Activated CD8-positive, alpha-beta T cell treated with anti-CD3 and anti-CD28 coated beads, Interleukin-2, amount 10 ng/mL, durations not matched to agents 7 days and 5 days (primary cell): Measurements from ENCODE around the gene DOCK4. TPM values are rescaled to one million over a fixed set of nuclear protein-coding genes. Genes with fewer than 3 reads are reported as not detected.

Experiments
- ATAC-seq: fragments of 150-1000 bp; cut with Tn5 transposase; one replicate; pipeline ENCODE4 v1.10.0; 2021; ENCODE audit warnings: moderate library complexity
- CTCF ChIA-PET: fragments of 350-600 bp; sonication (Branson Sonifier 250); formaldehyde crosslinking; loops from one replicate; lab custom pipeline; 2021; ENCODE audit warnings: antibody characterized with exemption; lab: Charles Lee
- POLR2A ChIA-PET: fragments of 350-600 bp; sonication (Branson Sonifier 250); formaldehyde crosslinking; loops from one replicate; lab custom pipeline; 2021; ENCODE audit warnings: antibody characterized with exemption; lab: Charles Lee
- DNase-seq: peaks from one replicate; pipeline ENCODE4 v3.0.0-alpha.2; 2020
- H3K27ac Mint-ChIP-seq: one replicate; pipeline ENCODE4 v1.8.0; 2021; ENCODE audit warnings: mild to moderate bottlenecking, mixed read lengths
- H3K27me3 Mint-ChIP-seq: one replicate; pipeline ENCODE4 v1.8.0; 2021; ENCODE audit warnings: low read depth, mixed read lengths
- H3K36me3 Mint-ChIP-seq: one replicate; pipeline ENCODE4 v1.8.0; 2021; ENCODE audit warnings: low read depth, mixed read lengths
- H3K4me1 Mint-ChIP-seq: one replicate; pipeline ENCODE4 v1.8.0; 2021; ENCODE audit warnings: low read depth, mixed read lengths
- H3K4me3 Mint-ChIP-seq: one replicate; pipeline ENCODE4 v1.8.0; 2021; ENCODE audit warnings: mild to moderate bottlenecking, mixed read lengths
- H3K9me3 Mint-ChIP-seq: one replicate; pipeline ENCODE4 v1.8.0; 2022; ENCODE audit warnings: mixed read lengths; ENCODE audit not compliant: insufficient read depth
- total RNA-seq, 2 experiments: library from RNA; stranded (reverse); gene quantifications; one replicate each; pipeline ENCODE4 v1.2.3, GENCODE V29; 2021

The DOCK4 gene
- total RNA-seq, 2 experiments from 2014 or later: 0.10 to 0.18 TPM

- ATAC-seq: no peak
- H3K27me3 Mint-ChIP-seq: peaks cover 28% of the 10 kb centered on the region
- no peak overlapping the region for H3K4me3 Mint-ChIP-seq
- no peak overlapping the region for H3K27ac Mint-ChIP-seq
- H3K4me1 Mint-ChIP-seq: peaks cover 3% of the 10 kb centered on the region
- POLR2A ChIA-PET: interaction anchor here (0.6 kb wide), 1 partner anchor 98 kb away, joined by 3 read pairs; no protein-coding TSS in a partner anchor
- CTCF ChIA-PET: no interaction called here
- H3K9me3 Mint-ChIP-seq: no peaks in the 10 kb centered on the region
- H3K36me3 Mint-ChIP-seq: no peaks in the 10 kb centered on the region
- no peak for DNase-seq
Observed at GRCh38 chr7:112086496-112087254, 119.5 kb downstream of the DOCK4 start.

GRCh38 chr7:112084520-112084971 is 121.7 kb downstream of the DOCK4 start:
- Mint-ChIP-seq H3K27me3 (peaks cover 31% of the 10 kb centered on the region), H3K9me3 (no peaks in the 10 kb centered on the region), H3K4me1 (peaks cover 16% of the 10 kb centered on the region), H3K36me3 (no peaks in the 10 kb centered on the region), H3K4me3 (no peak overlapping the region), H3K27ac (no peak overlapping the region)
- ATAC-seq (no peak), DNase-seq (no peak)
- POLR2A ChIA-PET: no interaction called here
- CTCF ChIA-PET: no interaction called here

- H3K27me3 Mint-ChIP-seq: peaks cover 32% of the 10 kb centered on the region
- ChIA-PET POLR2A (no interaction called here), CTCF (no interaction called here)
- no peaks in the 10 kb centered on the region for H3K9me3 Mint-ChIP-seq
- H3K36me3 Mint-ChIP-seq: no peaks in the 10 kb centered on the region
- H3K4me1 Mint-ChIP-seq: peaks cover 16% of the 10 kb centered on the region
- DNase-seq (no peak), ATAC-seq (no peak)
- H3K27ac Mint-ChIP-seq: no peak overlapping the region
- H3K4me3 Mint-ChIP-seq: no peak overlapping the region
Observed at GRCh38 chr7:112083776-112084355, 122.3 kb downstream of the DOCK4 start.

DNA sequence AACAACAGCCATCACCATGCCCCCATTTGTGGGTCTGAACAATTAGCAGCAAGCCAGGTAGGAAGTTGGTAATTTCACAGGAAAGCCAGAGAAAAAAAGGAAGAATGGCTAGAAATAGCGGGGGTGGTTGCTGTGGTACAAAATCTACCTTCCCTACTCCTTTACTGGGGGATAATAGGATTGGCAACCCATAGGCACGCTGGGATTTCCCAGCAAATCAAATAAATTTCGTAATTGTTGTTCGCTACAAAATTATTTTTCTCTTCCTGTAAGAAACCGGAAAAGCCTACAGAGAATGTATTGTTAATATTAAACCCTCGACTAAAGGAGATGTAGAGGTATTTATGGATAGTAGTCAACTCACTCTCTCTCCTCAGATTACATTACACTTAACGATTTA is 123.9 kb downstream of the DOCK4 start:
- Mint-ChIP-seq H3K36me3 (no peaks in the 10 kb centered on the region), H3K4me3 (no peak overlapping the region), H3K27ac (no peak overlapping the region), H3K9me3 (no peaks in the 10 kb centered on the region), H3K27me3 (peaks cover 35% of the 10 kb centered on the region), H3K4me1 (peaks cover 16% of the 10 kb centered on the region)
- ATAC-seq: no peak
- CTCF ChIA-PET: no interaction called here
- DNase-seq: no peak
- POLR2A ChIA-PET: no interaction called here

DNA sequence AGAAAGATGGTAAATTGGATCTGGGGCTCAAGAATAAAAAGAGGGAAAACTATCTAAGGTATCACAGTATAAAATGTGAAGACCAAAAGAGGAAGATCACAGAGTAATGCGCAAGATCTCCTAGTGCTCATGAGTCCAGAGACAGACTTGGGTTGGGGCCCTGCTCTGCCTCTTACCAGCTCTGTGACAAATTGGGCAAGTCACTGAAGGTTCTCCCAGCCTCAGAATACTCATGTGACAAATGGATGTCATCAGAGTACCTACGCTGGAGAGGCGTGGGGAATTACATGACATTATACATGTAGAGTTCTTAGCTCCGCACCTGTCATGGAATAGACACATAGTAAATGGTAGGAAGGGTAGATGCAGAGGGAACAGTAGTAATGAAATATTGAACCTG is 124.4 kb downstream of the DOCK4 start:
- no peaks in the 10 kb centered on the region for H3K9me3 Mint-ChIP-seq
- H3K4me3 Mint-ChIP-seq: no peak overlapping the region
- H3K27ac Mint-ChIP-seq: no peak overlapping the region
- ATAC-seq (no peak), DNase-seq (no peak)
- peaks cover 16% of the 10 kb centered on the region for H3K4me1 Mint-ChIP-seq
- POLR2A ChIA-PET: no interaction called here
- no peaks in the 10 kb centered on the region for H3K36me3 Mint-ChIP-seq
- peaks cover 32% of the 10 kb centered on the region for H3K27me3 Mint-ChIP-seq
- CTCF ChIA-PET: no interaction called here

- CTCF ChIA-PET: no interaction called here
- H3K4me3 Mint-ChIP-seq: no peak overlapping the region
- ATAC-seq (no peak), DNase-seq (no peak)
- H3K4me1 Mint-ChIP-seq: peaks cover 16% of the 10 kb centered on the region
- H3K36me3 Mint-ChIP-seq: no peaks in the 10 kb centered on the region
- no peaks in the 10 kb centered on the region for H3K9me3 Mint-ChIP-seq
- no peak overlapping the region for H3K27ac Mint-ChIP-seq
- peaks cover 29% of the 10 kb centered on the region for H3K27me3 Mint-ChIP-seq
- POLR2A ChIA-PET: no interaction called here
Observed at GRCh38 chr7:112080978-112081377, 125.2 kb downstream of the DOCK4 start.

GRCh38 chr7:112080441-112080840 is 125.8 kb downstream of the DOCK4 start:
- Mint-ChIP-seq H3K4me1 (peaks cover 16% of the 10 kb centered on the region), H3K27ac (no peak overlapping the region), H3K27me3 (peaks cover 27% of the 10 kb centered on the region), H3K36me3 (no peaks in the 10 kb centered on the region), H3K4me3 (no peak overlapping the region), H3K9me3 (no peaks in the 10 kb centered on the region)
- POLR2A ChIA-PET: no interaction called here
- CTCF ChIA-PET: interaction anchor here (1.0 kb wide), 1 partner anchor 330 kb away, joined by 3 read pairs; no protein-coding TSS in a partner anchor
- ATAC-seq: no peak
- no peak for DNase-seq

- POLR2A ChIA-PET: no interaction called here
- no peak for ATAC-seq
- Mint-ChIP-seq H3K27ac (no peak overlapping the region), H3K36me3 (no peaks in the 10 kb centered on the region), H3K9me3 (no peaks in the 10 kb centered on the region), H3K27me3 (peaks cover 28% of the 10 kb centered on the region), H3K4me1 (peaks cover 15% of the 10 kb centered on the region), H3K4me3 (no peak overlapping the region)
- DNase-seq: no peak
- CTCF ChIA-PET: interaction anchor here (1.0 to 1.2 kb wide), 2 partner anchors 44 to 331 kb away, joined by 3 read pairs; no protein-coding TSS in a partner anchor
Observed at GRCh38 chr7:112079673-112080072, 126.5 kb downstream of the DOCK4 start.

DNA sequence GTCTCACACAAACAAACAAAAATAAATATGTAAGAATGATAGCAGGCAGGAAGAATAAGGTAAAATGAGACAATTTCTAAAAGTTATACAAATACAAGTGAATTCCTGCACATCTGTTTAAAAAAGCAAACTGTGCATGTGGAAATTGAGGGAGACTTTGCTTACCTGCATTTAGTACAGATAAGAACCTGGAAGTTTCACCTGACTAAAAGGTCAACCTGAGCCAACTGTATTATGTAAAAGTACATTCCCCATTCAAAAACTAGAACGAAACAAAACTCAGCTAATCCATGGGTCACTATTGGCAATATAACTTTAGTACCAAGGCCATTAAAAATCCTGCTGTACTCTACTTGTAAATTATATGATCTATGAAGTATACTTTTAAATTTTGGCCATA is 127.1 kb downstream of the DOCK4 start:
- H3K36me3 Mint-ChIP-seq: no peaks in the 10 kb centered on the region
- CTCF ChIA-PET: interaction anchor here (1.2 kb wide), 1 partner anchor 43 kb away, joined by 3 read pairs; no protein-coding TSS in a partner anchor

GRCh38 chr7:112076324-112076723 is 129.9 kb downstream of the DOCK4 start:
- H3K27me3 Mint-ChIP-seq: peaks cover 24% of the 10 kb centered on the region
- no peaks in the 10 kb centered on the region for H3K36me3 Mint-ChIP-seq
- no peaks in the 10 kb centered on the region for H3K9me3 Mint-ChIP-seq
- ChIA-PET CTCF (no interaction called here), POLR2A (no interaction called here)
- no peak for ATAC-seq
- no peak for DNase-seq
- no peak overlapping the region for H3K27ac Mint-ChIP-seq
- peaks cover 10% of the 10 kb centered on the region for H3K4me1 Mint-ChIP-seq
- H3K4me3 Mint-ChIP-seq: no peak overlapping the region

More for the DNA sequence above, 127.1 kb downstream of the DOCK4 start:
- DNase-seq (no peak), ATAC-seq (no peak)
- Mint-ChIP-seq H3K4me1 (peaks cover 14% of the 10 kb centered on the region), H3K4me3 (no peak overlapping the region), H3K27me3 (peaks cover 28% of the 10 kb centered on the region), H3K27ac (no peak overlapping the region), H3K9me3 (no peaks in the 10 kb centered on the region)
- POLR2A ChIA-PET: interaction anchor here (0.6 kb wide), 1 partner anchor 72 kb away, joined by 3 read pairs; no protein-coding TSS in a partner anchor

GRCh38 chr7:112074464-112074863 is 131.7 kb downstream of the DOCK4 start:
- POLR2A ChIA-PET: no interaction called here
- Mint-ChIP-seq H3K9me3 (no peaks in the 10 kb centered on the region), H3K4me3 (no peak overlapping the region), H3K36me3 (no peaks in the 10 kb centered on the region), H3K27me3 (peaks cover 23% of the 10 kb centered on the region), H3K4me1 (no peaks in the 10 kb centered on the region), H3K27ac (no peak overlapping the region)
- DNase-seq: no peak
- no peak for ATAC-seq
- CTCF ChIA-PET: no interaction called here

GRCh38 chr7:112073530-112073929 is 132.7 kb downstream of the DOCK4 start:
- ChIA-PET CTCF (no interaction called here), POLR2A (no interaction called here)
- Mint-ChIP-seq H3K4me3 (no peak overlapping the region), H3K9me3 (no peaks in the 10 kb centered on the region), H3K27me3 (peaks cover 21% of the 10 kb centered on the region), H3K27ac (no peak overlapping the region), H3K36me3 (no peaks in the 10 kb centered on the region), H3K4me1 (no peaks in the 10 kb centered on the region)
- ATAC-seq (no peak), DNase-seq (no peak)
